Gastroesophageal sphincter (tissue), 3 donors: Measurements from ENCODE around the gene H1-8.

Experiments
- CTCF ChIP-seq, 4 experiments: fragments of 200-600 bp in 2 of 4; fragments of 450-650 bp in 2 of 4; sonication (generic) in 1 of 4; IDR thresholded peaks; one replicate each; pipeline ENCODE4 v1.5.1; 2017 to 2019; ENCODE audit warnings: antibody characterized with exemption in 4 of 4, mild to moderate bottlenecking in 2 of 4, moderate library complexity in 2 of 4
- POLR2AphosphoS5 ChIP-seq: sonication (generic); formaldehyde crosslinking; IDR thresholded peaks from one replicate; pipeline ENCODE4 v1.6.1; 2017; ENCODE audit warnings: antibody characterized with exemption

GRCh38 chr3:129500334-129500658 lies 42.7 kb upstream of the H1-8 start:
- TF ChIP-seq CTCF (IDR thresholded peaks at IDR 0.05) (no peak), POLR2AphosphoS5 (no peak)
